ENCODE data around the gene ATG10.

Gene ATG10

DNA sequence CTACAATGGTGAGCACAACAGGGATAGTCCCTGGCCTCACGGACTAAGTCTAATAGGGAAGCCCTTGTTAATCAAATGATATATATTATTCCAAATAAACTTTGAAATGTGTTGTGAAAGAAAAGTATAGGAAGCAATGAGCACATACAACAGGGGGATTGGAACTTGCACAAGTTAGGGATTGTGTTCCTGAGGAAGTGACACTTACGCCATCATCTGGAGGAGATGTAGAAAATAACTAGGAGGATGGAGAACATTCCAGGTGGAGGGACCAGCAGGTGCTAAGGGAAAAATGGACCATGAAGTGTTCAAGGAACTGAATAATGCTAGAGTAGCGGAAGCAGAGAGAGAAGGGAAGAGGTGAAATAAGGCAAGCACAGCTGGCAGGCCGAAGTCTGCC, 325.1 kb downstream of the ATG10 start:
- Histone ChIP-seq H3K79me2 (ENCODE audit: insufficient read depth, low read length) (no peaks in the 10 kb centered on the region), H3K27ac (ENCODE audit: low read depth, low read length, poor library complexity, severe bottlenecking) (no peak overlapping the region), H3K9me2 (ENCODE audit: low read depth, low read length) (no peaks in the 10 kb centered on the region), H3K4me2 (ENCODE audit: low read length) (no peak overlapping the region), H4K20me1 (ENCODE audit: insufficient read depth, low read length) (no peaks in the 10 kb centered on the region), H3K9ac (ENCODE audit: low read length) (no peak overlapping the region), H3K4me3 (ENCODE audit: low read depth, low read length, poor library complexity, severe bottlenecking) (no peak overlapping the region), H3K36me3 (ENCODE audit: insufficient read depth, low read length) (no peaks in the 10 kb centered on the region), H3F3A (ENCODE audit: insufficient read depth, low read length) (no peaks in the 10 kb centered on the region), H2AFZ (ENCODE audit: low read length) (no peak overlapping the region), H3K4me1 (ENCODE audit: insufficient read depth, low read length, severe bottlenecking) (no peaks in the 10 kb centered on the region), H3K27me3 (ENCODE audit: insufficient read depth, low read length) (no peaks in the 10 kb centered on the region), H3K9me3 (ENCODE audit: low read length) (no peaks in the 10 kb centered on the region)
- no peak for TF ChIP-seq EZH2 (IDR thresholded peaks at IDR 0.05; ENCODE audit: borderline replicate concordance, low read length)
- TF ChIP-seq, protein P1, sequence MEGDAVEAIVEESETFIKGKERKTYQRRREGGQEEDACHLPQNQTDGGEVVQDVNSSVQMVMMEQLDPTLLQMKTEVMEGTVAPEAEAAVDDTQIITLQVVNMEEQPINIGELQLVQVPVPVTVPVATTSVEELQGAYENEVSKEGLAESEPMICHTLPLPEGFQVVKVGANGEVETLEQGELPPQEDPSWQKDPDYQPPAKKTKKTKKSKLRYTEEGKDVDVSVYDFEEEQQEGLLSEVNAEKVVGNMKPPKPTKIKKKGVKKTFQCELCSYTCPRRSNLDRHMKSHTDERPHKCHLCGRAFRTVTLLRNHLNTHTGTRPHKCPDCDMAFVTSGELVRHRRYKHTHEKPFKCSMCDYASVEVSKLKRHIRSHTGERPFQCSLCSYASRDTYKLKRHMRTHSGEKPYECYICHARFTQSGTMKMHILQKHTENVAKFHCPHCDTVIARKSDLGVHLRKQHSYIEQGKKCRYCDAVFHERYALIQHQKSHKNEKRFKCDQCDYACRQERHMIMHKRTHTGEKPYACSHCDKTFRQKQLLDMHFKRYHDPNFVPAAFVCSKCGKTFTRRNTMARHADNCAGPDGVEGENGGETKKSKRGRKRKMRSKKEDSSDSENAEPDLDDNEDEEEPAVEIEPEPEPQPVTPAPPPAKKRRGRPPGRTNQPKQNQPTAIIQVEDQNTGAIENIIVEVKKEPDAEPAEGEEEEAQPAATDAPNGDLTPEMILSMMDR (IDR thresholded peaks at IDR 0.05; ENCODE audit: low read length), result no peak

DNA sequence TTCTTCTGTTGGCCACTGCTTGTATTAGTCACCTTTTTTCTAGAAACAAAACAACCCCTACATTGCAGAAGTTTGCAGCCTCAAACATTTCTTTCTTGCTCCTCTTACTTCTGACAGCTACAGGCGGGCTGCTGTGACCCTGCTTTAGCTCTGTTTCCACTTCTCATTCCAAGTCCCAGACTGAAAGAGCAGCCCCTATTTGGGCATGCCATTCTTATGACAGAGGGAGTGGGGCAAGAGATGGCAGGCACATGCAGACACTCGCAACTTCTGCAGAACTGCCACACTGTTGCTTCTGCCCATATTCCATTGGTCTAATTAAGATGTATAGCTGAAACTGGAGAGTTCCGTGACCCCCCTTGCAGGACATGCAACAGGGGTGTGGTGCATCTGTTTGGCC, 325.9 kb downstream of the ATG10 start:
- H3K4me1 ChIP-seq (ENCODE audit: insufficient read depth, low read length, severe bottlenecking), result no peaks in the 10 kb centered on the region
- TF ChIP-seq, protein P1 (IDR thresholded peaks at IDR 0.05; ENCODE audit: low read length), result no peak
- TF ChIP-seq EZH2 (IDR thresholded peaks at IDR 0.05; ENCODE audit: borderline replicate concordance, low read length), result no peak
- H3K4me3 ChIP-seq (ENCODE audit: low read depth, low read length, poor library complexity, severe bottlenecking), result no peak overlapping the region
- no peaks in the 10 kb centered on the region for H3K36me3 ChIP-seq (ENCODE audit: insufficient read depth, low read length)
- no peak overlapping the region for H3K27ac ChIP-seq (ENCODE audit: low read depth, low read length, poor library complexity, severe bottlenecking)
- H3K27me3 ChIP-seq (ENCODE audit: insufficient read depth, low read length), result no peaks in the 10 kb centered on the region
- no peak overlapping the region for H2AFZ ChIP-seq (ENCODE audit: low read length)
- H3K9me3 ChIP-seq (ENCODE audit: low read length), result no peaks in the 10 kb centered on the region
- H3K9me2 ChIP-seq (ENCODE audit: low read depth, low read length), result no peaks in the 10 kb centered on the region
- no peak overlapping the region for H3K9ac ChIP-seq (ENCODE audit: low read length)
- H3K4me2 ChIP-seq (ENCODE audit: low read length), result no peak overlapping the region
- H3K79me2 ChIP-seq (ENCODE audit: insufficient read depth, low read length), result no peaks in the 10 kb centered on the region
- H4K20me1 ChIP-seq (ENCODE audit: insufficient read depth, low read length), result no peaks in the 10 kb centered on the region
- no peaks in the 10 kb centered on the region for H3F3A ChIP-seq (ENCODE audit: insufficient read depth, low read length)

DNA sequence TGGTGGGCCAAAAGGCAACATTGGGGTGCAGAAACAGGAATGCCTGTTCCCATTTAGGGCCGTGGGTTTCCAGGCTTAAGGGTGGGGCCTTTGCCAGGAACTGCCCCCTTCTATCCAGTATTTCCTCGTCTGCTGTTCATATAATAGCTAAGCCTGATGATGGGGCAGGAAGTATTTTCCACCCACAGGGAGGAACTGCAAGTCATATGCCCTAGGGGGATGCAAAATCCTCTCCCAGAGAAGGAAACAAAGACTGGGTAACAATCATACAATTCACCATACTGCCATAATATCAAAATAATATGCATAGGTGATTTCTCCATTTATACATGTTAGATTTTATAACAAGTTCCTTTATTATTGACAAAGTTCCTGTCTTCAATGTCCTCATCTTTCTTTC, 326.8 kb downstream of the ATG10 start:
- H4K20me1 ChIP-seq (ENCODE audit: insufficient read depth, low read length), result no peaks in the 10 kb centered on the region
- H3K9me2 ChIP-seq (ENCODE audit: low read depth, low read length), result no peaks in the 10 kb centered on the region
- no peak for TF ChIP-seq EZH2 (IDR thresholded peaks at IDR 0.05; ENCODE audit: borderline replicate concordance, low read length)
- TF ChIP-seq, protein P1 (IDR thresholded peaks at IDR 0.05; ENCODE audit: low read length), result no peak
- H3K4me1 ChIP-seq (ENCODE audit: insufficient read depth, low read length, severe bottlenecking), result no peaks in the 10 kb centered on the region
- no peak overlapping the region for H3K9ac ChIP-seq (ENCODE audit: low read length)
- no peaks in the 10 kb centered on the region for H3K36me3 ChIP-seq (ENCODE audit: insufficient read depth, low read length)
- no peak overlapping the region for H2AFZ ChIP-seq (ENCODE audit: low read length)
- H3K27ac ChIP-seq (ENCODE audit: low read depth, low read length, poor library complexity, severe bottlenecking), result no peak overlapping the region
- no peaks in the 10 kb centered on the region for H3K79me2 ChIP-seq (ENCODE audit: insufficient read depth, low read length)
- H3K27me3 ChIP-seq (ENCODE audit: insufficient read depth, low read length), result no peaks in the 10 kb centered on the region
- no peaks in the 10 kb centered on the region for H3K9me3 ChIP-seq (ENCODE audit: low read length)
- H3K4me3 ChIP-seq (ENCODE audit: low read depth, low read length, poor library complexity, severe bottlenecking), result no peak overlapping the region
- no peak overlapping the region for H3K4me2 ChIP-seq (ENCODE audit: low read length)
- H3F3A ChIP-seq (ENCODE audit: insufficient read depth, low read length), result no peaks in the 10 kb centered on the region

Measured in OCI-LY1 (cell line).